A673 (cell line): ENCODE results near the gene TIMM13. TPM values are rescaled to one million over a fixed set of nuclear protein-coding genes. Genes with fewer than 3 reads are reported as not detected.
A peak's percentile ranks its signal among the peaks of the same experiment; 100 is the strongest.

Source experiments
- BruUV-seq: library from RNA; stranded (reverse); fragments of 400-500 nt; replicated peaks from 2 replicates; lab custom pipeline; 2021; lab: Mats Ljungman, UMichigan
- CTCF ChIA-PET: fragments of 300-600 bp; sonication (Branson Sonifier 250); formaldehyde crosslinking; loops from one replicate; lab custom pipeline; 2022; ENCODE audit warnings: antibody characterized with exemption; lab: Charles Lee
- POLR2A ChIA-PET: fragments of 300-600 bp; sonication (Branson Sonifier 250); formaldehyde crosslinking; loops from one replicate; lab custom pipeline; 2022; ENCODE audit warnings: antibody characterized with exemption; ENCODE audit not compliant: low non-redundant PET; lab: Charles Lee
- DNase-seq: peaks from one replicate; pipeline ENCODE4 v3.0.0-alpha.2; 2015; ENCODE audit warnings: low spot score
- H3K27ac ChIP-seq: fragments of 200-600 bp; sonication (generic); 2 replicates; pipeline ENCODE4 v1.5.1; 2016; ENCODE audit warnings: mixed run types, low read depth, mild to moderate bottlenecking, mixed read lengths, antibody characterized with exemption, low read length; ENCODE audit not compliant: poor library complexity, severe bottlenecking
- H3K27me3 ChIP-seq: fragments of 200-600 bp; sonication (generic); replicated peaks from 2 replicates; pipeline ENCODE4 v1.6.1; 2017; ENCODE audit warnings: mixed run types, low read depth, mild to moderate bottlenecking, mixed read lengths, antibody characterized with exemption, low read length; ENCODE audit not compliant: insufficient read depth, poor library complexity
- H3K36me3 ChIP-seq: fragments of 200-600 bp; sonication (generic); 2 replicates; pipeline ENCODE4 v1.6.1; 2016; ENCODE audit warnings: mixed run types, mild to moderate bottlenecking, mixed read lengths, antibody characterized with exemption, low read length; ENCODE audit not compliant: insufficient read depth, poor library complexity, severe bottlenecking
- H3K4me1 ChIP-seq: fragments of 200-600 bp; sonication (generic); 2 replicates; pipeline ENCODE4 v1.6.1; 2017; ENCODE audit warnings: mixed run types, mild to moderate bottlenecking, mixed read lengths, antibody characterized with exemption, low read length; ENCODE audit not compliant: insufficient read depth, poor library complexity, severe bottlenecking
- H3K4me3 ChIP-seq: fragments of 200-600 bp; sonication (generic); 2 replicates; pipeline ENCODE4 v1.5.1; 2016; ENCODE audit warnings: low read depth, mixed run types, mild to moderate bottlenecking, mixed read lengths, low read length; ENCODE audit not compliant: poor library complexity, severe bottlenecking
- H3K9me3 ChIP-seq: fragments of 200-600 bp; sonication (generic); 2 replicates; pipeline ENCODE4 v1.6.1; 2016; ENCODE audit warnings: mixed run types, low read depth, mild to moderate bottlenecking, mixed read lengths, antibody characterized with exemption, low read length; ENCODE audit not compliant: poor library complexity, severe bottlenecking
- EZH2 ChIP-seq: fragments of 200-600 bp; sonication (generic); IDR thresholded peaks from 2 replicates; pipeline ENCODE4 v1.6.1; 2017; ENCODE audit warnings: borderline replicate concordance, low read depth, mild to moderate bottlenecking, mixed read lengths, antibody characterized with exemption, low read length; ENCODE audit not compliant: poor library complexity, severe bottlenecking
- intact Hi-C: fragments of 100-400 bp; cut with micrococcal nuclease; formaldehyde crosslinking; loops from one replicate; pipeline ENCODE4 v1.10.0; 2022; ENCODE audit not compliant: unreplicated experiment
- total RNA-seq: library from RNA; stranded (reverse); gene quantifications from 2 replicates; pipeline ENCODE4 v1.2.3, GENCODE V29; 2021
- TF ChIP-seq, protein P1 (sequence below): fragments of 300-800, 200-600 bp; sonication (generic); conservative IDR thresholded peaks from 2 replicates; pipeline ENCODE4 v1.5.1; 2017; ENCODE audit warnings: low read depth, mild to moderate bottlenecking, antibody characterized with exemption, low read length, moderate library complexity, mixed read lengths

TIMM13 gene
- total RNA-seq, 1 experiment from 2014 or later, result 213 TPM

DNA sequence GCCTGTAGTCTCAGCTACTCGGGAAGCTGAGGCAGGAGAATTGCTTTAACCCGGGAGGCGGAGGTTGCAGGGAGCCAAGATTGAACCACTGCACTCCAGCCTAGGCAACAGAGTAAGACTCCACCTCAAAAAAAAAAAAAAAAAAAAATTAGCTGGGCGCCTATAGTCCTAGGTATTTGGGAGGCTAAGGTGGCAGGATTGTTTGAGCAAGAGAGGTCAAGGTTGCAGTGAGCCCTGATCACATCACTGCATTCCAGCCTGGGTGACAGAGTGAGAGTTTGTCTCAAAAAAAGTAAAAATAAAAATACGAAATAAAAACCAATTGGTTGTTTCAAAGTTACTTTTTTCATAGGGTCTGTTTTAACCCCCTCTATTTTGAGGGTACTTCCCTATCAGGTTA is 30.7 kb upstream of the TIMM13 start:
- intact Hi-C loops, result no loop called here
- no TSS peak for BruUV-seq

DNA sequence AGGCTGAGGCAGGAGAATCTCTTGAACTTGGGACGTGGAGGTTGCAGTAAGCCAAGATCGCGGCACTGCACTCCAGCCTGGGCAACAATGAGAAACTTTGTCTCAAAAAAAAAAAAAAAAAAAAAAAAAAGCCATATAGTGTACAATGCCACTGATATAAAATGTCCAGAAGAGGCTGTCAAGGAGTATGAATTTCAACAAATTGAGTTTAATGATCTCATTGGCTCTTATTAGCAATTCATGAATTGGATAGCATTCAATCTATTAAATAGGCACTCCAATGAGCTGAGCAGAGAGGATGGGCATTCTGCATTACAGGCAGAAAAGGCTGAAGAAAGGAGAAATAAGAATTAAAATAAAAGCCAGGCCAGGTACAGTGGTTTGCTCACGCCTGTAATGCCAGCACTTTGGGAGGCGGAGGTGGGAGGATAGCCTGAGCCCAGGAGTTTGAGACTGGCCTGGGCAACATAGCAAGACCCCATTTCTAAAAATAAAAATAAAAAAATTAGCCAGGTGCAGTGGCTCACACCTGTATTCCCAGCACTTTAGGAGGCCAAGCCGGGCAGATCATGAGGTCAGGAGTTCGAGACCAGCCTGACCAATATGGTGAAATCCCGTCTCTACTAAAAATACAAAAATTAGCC is 30.1 kb upstream of the TIMM13 start:
- POLR2A ChIA-PET, result interaction anchor here (0.6 to 1.1 kb wide), 3 partner anchors 18 to 396 kb away, joined by 3 to 13 read pairs (median 10); partner anchors contain the start of gene GADD45B
- CTCF ChIA-PET, result interaction anchor here (0.7 kb wide), 2 partner anchors 12 to 183 kb away, joined by 5 to 6 read pairs; no protein-coding TSS in a partner anchor
- H3K4me1 ChIP-seq, result peaks cover 25% of the 10 kb centered on the region
- no peaks in the 10 kb centered on the region for H3K27me3 ChIP-seq
- peak overlapping the region; percentile 100 for H3K4me3 ChIP-seq
- intact Hi-C loops, result no loop called here
- no peaks in the 10 kb centered on the region for H3K36me3 ChIP-seq
- TF ChIP-seq EZH2, result no peak
- DNase-seq, result no peak
- H3K27ac ChIP-seq, result peak overlapping the region; percentile 75
- no peaks in the 10 kb centered on the region for H3K9me3 ChIP-seq
- BruUV-seq, result no TSS peak

More for the DNA sequence above, 30.7 kb upstream of the TIMM13 start:
- TF ChIP-seq EZH2, result no peak
- TF ChIP-seq, protein P1, sequence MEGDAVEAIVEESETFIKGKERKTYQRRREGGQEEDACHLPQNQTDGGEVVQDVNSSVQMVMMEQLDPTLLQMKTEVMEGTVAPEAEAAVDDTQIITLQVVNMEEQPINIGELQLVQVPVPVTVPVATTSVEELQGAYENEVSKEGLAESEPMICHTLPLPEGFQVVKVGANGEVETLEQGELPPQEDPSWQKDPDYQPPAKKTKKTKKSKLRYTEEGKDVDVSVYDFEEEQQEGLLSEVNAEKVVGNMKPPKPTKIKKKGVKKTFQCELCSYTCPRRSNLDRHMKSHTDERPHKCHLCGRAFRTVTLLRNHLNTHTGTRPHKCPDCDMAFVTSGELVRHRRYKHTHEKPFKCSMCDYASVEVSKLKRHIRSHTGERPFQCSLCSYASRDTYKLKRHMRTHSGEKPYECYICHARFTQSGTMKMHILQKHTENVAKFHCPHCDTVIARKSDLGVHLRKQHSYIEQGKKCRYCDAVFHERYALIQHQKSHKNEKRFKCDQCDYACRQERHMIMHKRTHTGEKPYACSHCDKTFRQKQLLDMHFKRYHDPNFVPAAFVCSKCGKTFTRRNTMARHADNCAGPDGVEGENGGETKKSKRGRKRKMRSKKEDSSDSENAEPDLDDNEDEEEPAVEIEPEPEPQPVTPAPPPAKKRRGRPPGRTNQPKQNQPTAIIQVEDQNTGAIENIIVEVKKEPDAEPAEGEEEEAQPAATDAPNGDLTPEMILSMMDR, result no peak
- CTCF ChIA-PET, result interaction anchor here (0.6 to 0.7 kb wide), 2 partner anchors 18 to 182 kb away, joined by 5 read pairs; partner anchors contain the start of gene GADD45B
- no peaks in the 10 kb centered on the region for H3K36me3 ChIP-seq
- no peaks in the 10 kb centered on the region for H3K27me3 ChIP-seq
- no peak overlapping the region for H3K27ac ChIP-seq
- no peaks in the 10 kb centered on the region for H3K9me3 ChIP-seq
- H3K4me3 ChIP-seq, result no peak overlapping the region
- H3K4me1 ChIP-seq, result peaks cover 30% of the 10 kb centered on the region
- POLR2A ChIA-PET, result interaction anchor here (1.1 kb wide), 1 partner anchor 18 kb away, joined by 13 read pairs; the partner anchor contains the start of gene GADD45B
- no peak for DNase-seq

DNA sequence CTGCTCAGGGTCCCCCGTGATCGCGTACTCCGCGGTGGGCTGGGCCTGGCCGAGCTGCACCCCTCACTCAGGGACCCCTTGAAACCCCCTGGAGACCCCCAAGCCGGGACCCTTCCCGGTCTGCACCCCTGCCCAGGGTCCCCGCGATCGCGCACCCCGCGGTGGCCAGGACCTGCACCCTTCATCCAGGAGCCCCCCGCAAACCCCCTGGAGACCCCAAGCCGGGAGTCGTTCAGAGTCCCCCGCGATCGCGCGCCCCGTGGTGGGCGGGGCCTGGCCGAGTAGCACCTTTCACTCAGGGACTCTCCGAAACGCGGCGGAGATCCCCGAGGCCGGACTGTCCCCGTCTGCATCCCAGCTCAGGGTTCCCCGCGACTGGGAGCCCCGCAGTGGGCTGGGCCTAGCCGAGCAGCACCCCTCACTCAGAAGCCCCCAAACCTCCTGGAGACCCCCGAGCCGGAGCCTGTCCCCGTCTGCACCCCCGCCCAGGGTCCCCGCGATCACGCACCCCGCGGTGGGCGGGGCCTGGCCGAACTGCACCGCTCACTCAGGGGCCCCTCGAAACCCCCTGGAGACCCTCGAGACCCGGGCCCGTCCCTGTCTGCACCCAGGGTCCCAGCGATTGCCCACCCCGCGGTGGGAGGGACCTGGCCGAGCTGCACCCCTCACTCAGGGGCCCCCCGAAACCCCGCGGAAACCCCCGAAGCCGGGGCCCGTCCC is 28.6 kb upstream of the TIMM13 start:
- Histone ChIP-seq H3K4me3 (peak overlapping the region; percentile 100), H3K36me3 (peaks cover 8% of the 10 kb centered on the region), H3K9me3 (no peaks in the 10 kb centered on the region), H3K4me1 (peaks cover 21% of the 10 kb centered on the region), H3K27ac (peak overlapping the region; percentile 98), H3K27me3 (no peaks in the 10 kb centered on the region)
- ChIA-PET POLR2A (no interaction called here), CTCF (interaction anchor here (0.5 kb wide), 1 partner anchor 820 kb away, joined by 3 read pairs; no protein-coding TSS in a partner anchor)
- DNase-seq, result peak; percentile 42
- intact Hi-C loops, result no loop called here
- no TSS peak for BruUV-seq
- TF ChIP-seq, protein P1, result no peak
- no peak for TF ChIP-seq EZH2
